Loucy (cell line): ENCODE data around the gene CAPN11.

Experiments
- H2AFZ ChIP-seq: fragments of 200-600 bp; sonication (generic); 2 replicates; pipeline ENCODE4 v1.6.0; 2016; ENCODE audit warnings: antibody characterized with exemption, mild to moderate bottlenecking, low read length, moderate library complexity
- H3F3A ChIP-seq: fragments of 200-600 bp; 2 replicates; pipeline ENCODE4 v1.6.0; 2016; ENCODE audit warnings: antibody characterized with exemption, low read depth, mild to moderate bottlenecking
- H3K27me3 ChIP-seq: fragments of 200-600 bp; sonication (generic); 2 replicates; pipeline ENCODE4 v1.6.1; 2014; ENCODE audit warnings: low read length, mild to moderate bottlenecking; ENCODE audit not compliant: insufficient read depth, poor library complexity, severe bottlenecking
- H3K36me3 ChIP-seq: fragments of 200-600 bp; sonication (generic); 2 replicates; pipeline ENCODE4 v1.6.1; 2016; ENCODE audit warnings: low read length; ENCODE audit not compliant: insufficient read depth
- H3K4me1 ChIP-seq: fragments of 200-600 bp; sonication (generic); 2 replicates; pipeline ENCODE4 v1.5.1; 2014; ENCODE audit warnings: low read length, mild to moderate bottlenecking; ENCODE audit not compliant: insufficient read depth, poor library complexity, severe bottlenecking
- H3K4me2 ChIP-seq: fragments of 200-600 bp; sonication (generic); 2 replicates; pipeline ENCODE4 v1.6.0; 2014; ENCODE audit warnings: antibody characterized with exemption, low read length, low read depth, mild to moderate bottlenecking; ENCODE audit not compliant: poor library complexity, severe bottlenecking
- H3K4me3 ChIP-seq: fragments of 200-600 bp; sonication (generic); 2 replicates; pipeline ENCODE4 v1.5.1; 2014; ENCODE audit warnings: low read length, mild to moderate bottlenecking, mixed read lengths; ENCODE audit not compliant: poor library complexity, severe bottlenecking
- H3K79me2 ChIP-seq: fragments of 200-600 bp; sonication (generic); 2 replicates; pipeline ENCODE4 v1.6.1; 2014; ENCODE audit warnings: low read length; ENCODE audit not compliant: insufficient read depth
- H3K9ac ChIP-seq: fragments of 200-600 bp; sonication (generic); 2 replicates; pipeline ENCODE4 v1.6.0; 2014; ENCODE audit warnings: mild to moderate bottlenecking, low read depth, low read length, moderate library complexity; ENCODE audit not compliant: poor library complexity, severe bottlenecking
- H3K9me2 ChIP-seq: fragments of 200-600 bp; sonication (generic); replicated peaks from 2 replicates; pipeline ENCODE4 v1.6.1; 2016; ENCODE audit warnings: low read depth, low read length, mixed read lengths
- H3K9me3 ChIP-seq: fragments of 200-600 bp; sonication (generic); 2 replicates; pipeline ENCODE4 v1.6.1; 2014; ENCODE audit warnings: mild to moderate bottlenecking, antibody characterized with exemption, low read length, low read depth; ENCODE audit not compliant: insufficient read depth
- H4K20me1 ChIP-seq: fragments of 200-600 bp; sonication (generic); 2 replicates; pipeline ENCODE4 v1.6.0; 2014; ENCODE audit warnings: antibody characterized with exemption, low read length, mild to moderate bottlenecking; ENCODE audit not compliant: insufficient read depth, poor library complexity, severe bottlenecking
- CTCF ChIP-seq: fragments of 200-600 bp; sonication (generic); conservative IDR thresholded peaks from 2 replicates; pipeline ENCODE4 v1.5.1; 2014; ENCODE audit warnings: mild to moderate bottlenecking, antibody characterized with exemption, low read length
- EZH2phosphoT487 ChIP-seq: fragments of 200-600 bp; IDR thresholded peaks from 2 replicates; pipeline ENCODE4 v1.6.1; 2018; ENCODE audit warnings: antibody characterized with exemption, mild to moderate bottlenecking, moderate library complexity, borderline replicate concordance

Gene CAPN11

DNA sequence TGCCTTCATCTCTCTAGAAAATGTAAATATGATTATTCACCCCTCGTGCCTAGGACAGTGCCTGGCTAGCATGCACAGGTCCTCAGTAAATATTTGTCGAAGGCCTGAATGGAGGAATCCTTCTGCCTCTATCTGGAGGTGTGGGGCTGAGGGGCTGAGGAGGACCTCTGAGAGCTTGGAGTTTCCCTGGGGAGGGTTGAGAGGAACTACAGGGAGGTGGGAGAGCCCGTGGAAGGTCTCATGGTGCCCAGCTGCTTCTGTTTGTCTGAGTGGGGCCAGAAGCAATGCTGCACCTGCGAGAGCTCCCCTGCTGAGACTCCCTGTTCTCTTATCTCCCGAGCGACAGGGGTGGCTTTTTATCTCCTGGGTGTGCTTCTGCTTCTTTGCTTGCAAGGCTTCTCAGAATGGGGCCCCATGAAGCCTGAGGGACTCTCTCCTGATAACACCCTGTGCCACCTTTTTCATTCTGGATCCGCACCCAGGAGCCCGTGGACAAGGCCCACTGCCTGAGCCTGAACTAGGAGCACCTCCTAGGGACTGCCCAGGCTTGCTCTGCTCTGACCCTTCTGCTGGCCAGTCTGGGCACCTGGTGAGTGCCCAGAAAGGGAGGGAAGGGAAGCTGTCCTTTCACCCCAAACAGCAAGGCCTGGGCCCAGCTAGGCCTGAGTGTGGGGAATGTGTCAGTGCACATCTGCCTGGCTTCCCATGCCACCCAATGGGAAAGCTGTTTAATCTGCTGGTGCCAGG, 67.1 kb downstream of the CAPN11 start:
- peak overlapping the region; percentile 85 for H3K4me2 ChIP-seq

DNA sequence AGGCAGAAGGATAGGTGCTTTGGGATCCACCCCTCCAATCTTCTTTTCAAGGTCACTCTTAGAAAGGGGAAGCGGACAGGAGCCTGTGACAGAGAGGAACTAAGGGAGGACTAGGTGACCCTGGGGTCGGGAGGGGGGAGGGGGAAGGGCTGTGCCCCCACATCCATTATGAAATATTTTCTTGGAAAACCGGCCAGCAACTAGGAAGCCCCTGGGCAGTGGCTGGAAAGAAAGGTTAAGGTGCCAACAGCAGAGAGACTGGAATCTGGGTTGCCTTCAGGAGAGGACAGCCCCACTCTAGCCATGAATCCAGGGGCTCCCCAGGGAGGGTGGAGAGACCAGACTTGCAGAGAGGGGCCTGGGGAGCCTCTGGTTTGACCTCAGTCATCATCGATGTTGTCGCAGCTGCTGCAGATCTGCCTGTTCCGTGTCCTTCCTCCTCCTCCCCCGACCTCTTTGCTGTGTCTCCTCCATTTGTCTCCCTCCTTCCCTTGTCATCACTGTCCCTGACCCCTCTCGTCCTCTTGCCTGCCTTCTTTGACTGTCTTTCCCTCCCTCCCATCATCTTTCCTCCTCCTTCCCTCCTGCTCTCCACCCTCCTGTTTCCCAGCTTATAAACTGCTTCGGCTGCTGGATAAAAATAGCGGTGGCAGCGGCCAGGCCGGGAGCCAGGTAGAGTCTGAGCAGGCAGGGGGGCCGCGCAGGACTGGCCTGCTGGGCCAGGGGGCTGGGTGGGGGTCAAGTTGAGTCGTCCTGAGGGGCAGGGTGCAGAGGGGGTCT, 67.9 kb downstream of the CAPN11 start:
- peaks cover 38% of the 10 kb centered on the region for H3K4me1 ChIP-seq
- H3K4me2 ChIP-seq = peak overlapping the region; percentile 85
- peaks cover 34% of the 10 kb centered on the region for H3K79me2 ChIP-seq
- H3K9me3 ChIP-seq = no peaks in the 10 kb centered on the region
- H4K20me1 ChIP-seq = no peaks in the 10 kb centered on the region
- H2AFZ ChIP-seq = no peak overlapping the region
- H3K27me3 ChIP-seq = no peaks in the 10 kb centered on the region
- no peaks in the 10 kb centered on the region for H3K9me2 ChIP-seq
- no peak for TF ChIP-seq CTCF
- no peak for TF ChIP-seq EZH2phosphoT487
- no peak overlapping the region for H3K4me3 ChIP-seq
- H3F3A ChIP-seq = 0 out of 2 replicates have a peak, but pooled peaks cover 3% of the 10 kb centered on the region
- H3K36me3 ChIP-seq = peaks cover 5% of the 10 kb centered on the region; the same call in 1 of the 2 replicates
- H3K9ac ChIP-seq = peak overlapping the region; percentile 39

More for the DNA sequence above, 67.1 kb downstream of the CAPN11 start:
- no peak overlapping the region for H2AFZ ChIP-seq
- no peaks in the 10 kb centered on the region for H3K9me3 ChIP-seq
- H3K36me3 ChIP-seq = peaks cover 4% of the 10 kb centered on the region; the same call in 1 of the 2 replicates
- no peak overlapping the region for H3K4me3 ChIP-seq
- H3K9me2 ChIP-seq = no peaks in the 10 kb centered on the region
- TF ChIP-seq EZH2phosphoT487 (no peak), CTCF (no peak)
- H3K9ac ChIP-seq = peak overlapping the region; percentile 39
- H3K4me1 ChIP-seq = peaks cover 42% of the 10 kb centered on the region
- H3F3A ChIP-seq = peaks cover 6% of the 10 kb centered on the region; the same call in 1 of the 2 replicates
- no peaks in the 10 kb centered on the region for H3K27me3 ChIP-seq
- peaks cover 34% of the 10 kb centered on the region for H3K79me2 ChIP-seq
- H4K20me1 ChIP-seq = no peaks in the 10 kb centered on the region

- Histone ChIP-seq H3F3A (0 out of 2 replicates have a peak, but pooled peaks cover 2% of the 10 kb centered on the region), H3K9me2 (no peaks in the 10 kb centered on the region), H3K9ac (peak overlapping the region; percentile 10), H3K36me3 (peaks cover 5% of the 10 kb centered on the region; the same call in 1 of the 2 replicates), H3K9me3 (no peaks in the 10 kb centered on the region), H3K4me2 (no peak overlapping the region), H3K27me3 (no peaks in the 10 kb centered on the region), H3K4me3 (no peak overlapping the region), H3K79me2 (peaks cover 34% of the 10 kb centered on the region), H3K4me1 (peaks cover 33% of the 10 kb centered on the region), H4K20me1 (no peaks in the 10 kb centered on the region), H2AFZ (no peak overlapping the region)
- TF ChIP-seq CTCF = no peak
- TF ChIP-seq EZH2phosphoT487 = no peak
Observed at GRCh38 chr6:44227148-44227793, 68.7 kb downstream of the CAPN11 start.
